Measurements from ENCODE around the gene MMP28. TPM values are rescaled to one million over a fixed set of nuclear protein-coding genes. Genes with fewer than 3 reads are reported as not detected.
A peak's percentile ranks its signal among the peaks of the same experiment; 100 is the strongest.
"Not testable (repeated sequence)": the region's sequence is repeated elsewhere in the genome, so short reads cannot be mapped to it uniquely, and the experiment has no call there.

MMP28 gene
- total RNA-seq, 1 experiment from 2014 or later = 0.68 TPM

GRCh38 chr17:35766489-35766877 is 29.0 kb downstream of the MMP28 start:
- no peak for DNase-seq (ENCODE audit: low spot score)

- DNase-seq (ENCODE audit: low spot score) = no peak
Measured at GRCh38 chr17:35765756-35766488, 29.5 kb downstream of the MMP28 start.

GRCh38 chr17:35765086-35765710 is 30.2 kb downstream of the MMP28 start:
- DNase-seq (ENCODE audit: low spot score) = no peak

DNA sequence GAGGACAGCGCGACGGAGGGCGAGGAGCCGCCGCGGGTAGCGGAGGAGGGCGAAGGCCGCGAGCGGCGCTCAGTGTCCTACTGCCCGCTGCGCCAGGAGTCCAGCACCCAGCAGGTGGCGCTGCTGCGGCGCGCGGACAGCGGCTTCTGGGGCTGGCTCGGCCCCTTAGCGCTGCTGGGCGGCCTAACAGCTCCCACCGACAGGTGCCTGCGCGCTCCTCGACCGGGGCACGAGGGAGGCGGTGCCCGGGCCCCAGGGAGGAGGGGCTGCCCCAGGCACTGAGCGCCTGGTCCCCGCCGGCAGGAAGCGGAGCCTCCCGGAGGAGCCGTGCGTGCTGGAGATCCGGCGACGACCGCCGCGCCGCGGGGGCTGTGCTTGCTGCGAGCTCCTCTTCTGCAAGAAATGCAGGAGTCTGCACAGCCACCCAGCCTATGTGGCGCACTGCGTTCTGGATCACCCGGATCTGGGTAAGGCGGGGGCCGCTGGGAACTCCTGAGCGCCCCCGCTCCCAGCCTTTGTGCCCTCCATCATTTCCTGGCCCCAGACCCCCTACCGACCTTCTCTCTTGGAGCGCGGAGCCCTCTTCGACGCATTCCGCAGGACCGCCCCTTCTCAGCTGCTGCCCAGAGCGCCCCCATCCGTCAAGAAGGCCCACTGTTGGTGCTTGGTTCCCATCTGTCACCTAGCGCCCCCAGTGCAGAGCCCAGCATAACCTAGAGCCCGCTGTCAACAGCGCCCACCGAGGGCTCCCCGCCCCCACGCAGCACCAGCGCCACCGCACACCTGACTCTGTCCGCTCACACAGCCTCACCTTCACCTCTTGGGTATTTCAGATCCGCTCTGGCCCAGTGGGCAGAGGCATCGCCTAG is 31.1 kb downstream of the MMP28 start:
- DNase-seq (ENCODE audit: low spot score) = peak; percentile 75

GRCh38 chr17:35763767-35764122 is 31.7 kb downstream of the MMP28 start:
- DNase-seq (ENCODE audit: low spot score) = no peak

DNA sequence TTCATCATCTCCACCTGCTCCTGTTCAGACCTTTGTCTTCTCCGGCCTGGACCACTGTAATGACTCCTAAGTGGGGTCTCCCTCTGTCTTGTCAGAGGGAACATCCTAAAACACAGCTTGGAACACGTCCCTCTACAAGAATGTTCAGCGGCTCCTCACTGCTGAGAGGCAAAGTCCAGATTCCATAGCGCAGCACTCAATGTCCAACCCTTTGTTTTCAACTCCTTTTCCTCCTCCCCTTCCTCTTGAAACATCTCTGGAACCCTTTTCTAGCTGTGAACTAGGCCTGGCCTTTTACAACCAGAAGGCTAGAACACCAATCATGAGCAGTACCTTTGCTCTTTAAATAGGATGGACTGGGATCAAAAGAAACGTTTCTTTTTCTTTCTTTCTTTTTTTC is 33.8 kb downstream of the MMP28 start:
- no peak for DNase-seq (ENCODE audit: low spot score)

GRCh38 chr17:35760587-35760986 is 34.9 kb downstream of the MMP28 start, which contains the start of gene C17orf50:
TSS of gene C17orf50 (plus strand) at chr17:35760887. CDS start at chr17:35760942, 55 bp downstream.
- DNase-seq (ENCODE audit: low spot score) = no peak

GRCh38 chr17:35757243-35757642 is 38.2 kb downstream of the MMP28 start:
- DNase-seq (ENCODE audit: low spot score) = no peak

GRCh38 chr17:35752945-35753764 is 42.3 kb downstream of the MMP28 start, which contains the start of gene GAS2L2:
TSS of gene GAS2L2 (minus strand) at chr17:35753239. CDS start at chr17:35752850, 389 bp downstream.
- no peak for DNase-seq (ENCODE audit: low spot score)

DNA sequence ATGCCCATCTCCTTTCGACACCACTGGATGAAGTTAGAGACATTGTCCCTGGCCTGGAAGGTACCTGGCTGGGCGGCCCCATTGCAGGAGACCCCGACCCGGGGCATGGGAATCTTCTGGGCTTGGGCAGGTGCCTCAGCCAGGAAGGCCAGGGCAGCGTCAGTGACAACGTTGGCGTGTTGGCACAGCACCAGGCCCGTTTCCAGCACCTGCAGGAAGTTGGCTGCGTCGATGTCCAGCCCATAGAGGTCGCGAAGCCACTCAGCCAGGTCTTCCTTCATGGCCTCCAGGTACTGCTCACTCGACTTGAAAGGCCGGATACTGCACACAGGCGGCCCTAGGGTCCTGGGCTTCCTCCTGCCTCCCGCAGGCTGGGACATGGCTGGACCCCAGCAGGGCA is 43.0 kb downstream of the MMP28 start:
- no peak for DNase-seq (ENCODE audit: low spot score)

GRCh38 chr17:35751541-35751940 is 43.9 kb downstream of the MMP28 start:
- not testable (repeated sequence) for DNase-seq (ENCODE audit: low spot score)

DNA sequence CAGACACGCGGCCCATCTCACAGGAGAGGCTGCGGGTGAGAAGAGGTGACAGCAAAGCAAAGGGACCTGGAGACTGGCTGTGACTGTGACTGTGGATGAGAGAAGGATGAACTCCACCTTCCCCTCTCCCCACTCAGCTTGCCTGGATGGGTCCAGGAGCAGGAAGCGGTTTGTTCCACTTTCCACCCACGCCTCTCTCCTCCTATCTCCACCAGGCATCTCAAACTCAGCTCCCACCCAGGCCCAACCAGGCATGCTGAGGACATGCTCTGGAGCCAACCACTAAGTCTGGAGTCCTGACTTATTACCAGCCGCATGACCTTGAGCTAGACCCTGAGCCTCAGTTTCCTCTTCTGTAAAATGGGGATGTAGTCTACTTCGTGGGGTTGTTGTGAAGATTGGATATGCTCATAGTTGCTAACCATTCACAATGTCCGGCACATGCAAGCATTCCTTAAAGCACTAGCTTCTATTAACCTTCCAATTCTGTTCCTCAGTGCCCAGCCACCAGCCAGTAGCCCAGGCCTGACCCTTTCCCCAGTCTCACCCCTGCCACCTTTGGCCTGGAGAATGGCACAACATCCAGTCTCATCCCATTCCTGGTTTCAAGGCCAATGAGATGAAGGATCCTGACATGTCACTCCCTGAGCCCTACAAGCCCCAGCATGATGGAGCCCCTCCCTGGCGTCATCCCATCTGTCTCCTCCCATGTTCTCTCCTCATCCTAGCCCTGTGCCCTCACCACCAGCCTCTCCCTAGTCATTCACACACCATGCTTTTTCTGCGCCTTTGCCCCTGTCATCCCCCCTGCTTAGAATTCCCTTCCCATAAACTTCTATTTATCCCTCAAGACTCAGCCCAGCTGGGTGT is 44.7 kb downstream of the MMP28 start:
- DNase-seq (ENCODE audit: low spot score) = no peak

- DNase-seq (ENCODE audit: low spot score) = no peak
Measured at GRCh38 chr17:35749560-35750412, 45.7 kb downstream of the MMP28 start.

GRCh38 chr17:35748979-35749378 is 46.5 kb downstream of the MMP28 start:
- DNase-seq (ENCODE audit: low spot score) = no peak

DNA sequence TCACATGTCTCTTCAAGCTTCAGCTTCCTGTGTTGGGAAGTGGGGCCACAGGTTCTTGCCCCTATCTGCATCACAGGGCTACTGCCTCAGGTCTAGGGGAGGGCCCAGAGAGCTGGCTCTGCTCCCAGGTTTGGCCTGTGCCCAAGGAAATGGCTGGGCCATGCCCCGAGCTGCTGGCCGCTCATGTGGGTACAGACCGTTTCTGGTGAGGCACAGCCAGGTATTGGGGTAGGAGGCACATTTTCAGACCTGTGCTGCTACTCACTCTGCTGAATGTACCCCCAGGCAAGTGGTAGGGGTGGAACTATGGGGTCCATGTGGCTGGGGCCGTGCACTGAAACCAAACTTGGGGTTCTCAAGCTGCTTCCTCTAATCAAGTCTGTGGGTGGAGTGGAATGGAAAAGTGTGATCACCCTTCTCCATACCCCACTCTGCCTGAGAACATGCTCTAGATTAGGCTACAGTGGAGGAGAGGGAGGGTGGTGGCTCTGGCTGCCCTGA is 47.0 kb downstream of the MMP28 start:
- peak; percentile 49 for DNase-seq (ENCODE audit: low spot score)

DNA sequence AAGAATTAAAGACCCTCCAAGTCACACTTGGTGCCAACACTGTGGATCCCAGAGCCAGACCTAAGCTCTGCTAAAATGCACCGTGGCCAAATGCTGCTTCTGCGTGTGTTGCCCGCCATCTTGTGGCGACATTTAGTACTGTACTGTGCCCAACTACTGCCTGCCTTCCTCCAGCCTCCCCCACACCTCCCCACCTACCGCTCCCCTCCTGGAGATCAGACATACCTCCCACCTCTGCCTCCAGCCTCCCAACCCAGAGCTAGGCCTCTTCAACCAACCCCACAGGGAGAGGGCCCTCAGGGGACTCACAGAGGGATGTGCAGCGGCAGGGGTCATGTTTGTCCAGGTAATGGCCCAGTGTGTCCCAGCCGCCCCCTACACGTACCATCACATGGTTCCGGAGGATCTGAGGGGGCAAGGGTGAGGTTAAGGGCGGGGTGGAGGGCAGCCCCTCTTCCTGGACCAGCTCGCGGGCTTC is 47.9 kb downstream of the MMP28 start:
- peak; percentile 77 for DNase-seq (ENCODE audit: low spot score)

DNA sequence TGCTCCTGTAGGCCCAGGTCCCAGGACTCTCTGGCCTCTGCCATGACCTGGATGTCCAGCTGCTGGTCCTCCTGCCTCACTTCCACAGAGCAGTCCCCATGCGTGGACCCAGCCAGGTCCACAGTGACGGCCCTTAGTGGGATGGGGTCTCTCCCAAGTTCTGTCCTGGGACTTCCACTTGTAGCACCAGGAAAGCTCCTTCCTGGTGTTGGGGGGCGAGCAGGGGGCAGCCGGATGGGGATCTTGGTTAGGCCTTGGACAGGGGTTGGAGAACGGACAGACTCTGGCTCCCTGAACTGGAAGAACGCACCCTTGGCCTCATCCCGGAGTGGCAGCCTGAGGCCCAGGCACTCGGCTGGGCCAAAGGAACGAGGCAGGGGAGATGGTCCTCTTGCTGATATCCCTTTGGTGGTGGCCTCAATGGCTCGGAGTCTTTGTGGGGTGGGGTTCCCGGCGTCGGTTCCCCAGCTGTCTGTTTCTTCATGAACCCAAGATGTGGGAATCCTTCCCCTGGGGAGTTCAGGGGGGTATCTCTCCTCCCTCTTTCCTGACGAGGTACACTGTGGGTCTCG is 49.6 kb downstream of the MMP28 start:
- no peak for DNase-seq (ENCODE audit: low spot score)

DNA sequence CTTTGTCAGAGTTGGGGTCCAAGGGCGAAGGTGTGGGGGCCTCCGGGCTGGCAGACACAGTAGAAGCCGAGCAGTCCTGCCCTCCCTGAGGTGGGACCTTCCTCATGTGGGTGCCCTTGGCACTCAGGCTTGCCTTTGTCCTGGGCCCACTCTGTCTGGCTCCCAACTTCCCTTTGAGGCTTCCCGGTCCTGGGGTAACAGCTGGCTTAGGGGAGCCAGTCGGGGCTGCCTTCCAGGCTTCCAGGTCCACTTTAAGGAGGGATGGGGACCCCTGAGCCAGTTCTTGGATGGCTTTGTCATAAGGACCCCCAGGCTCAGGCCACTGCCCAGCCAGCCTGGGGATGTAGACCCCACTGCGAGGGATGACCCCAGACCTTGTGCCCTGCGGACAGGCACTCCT is 50.2 kb downstream of the MMP28 start:
- no peak for DNase-seq (ENCODE audit: low spot score)

- DNase-seq (ENCODE audit: low spot score) = no peak
Measured at GRCh38 chr17:35744830-35745229, 50.6 kb downstream of the MMP28 start.

Measured in H4 (cell line).